Mononuclear cell (primary cell): ENCODE measurements around the gene IFITM10. TPM values are rescaled to one million over a fixed set of nuclear protein-coding genes. Genes with fewer than 3 reads are reported as not detected.

Source experiments
- H3K27me3 ChIP-seq: 2 replicates; pipeline ENCODE4 v1.6.0; 2011; ENCODE audit warnings: low read length, control low read depth; ENCODE audit not compliant: insufficient read depth
- H3K4me1 ChIP-seq: 2 replicates; pipeline ENCODE4 v1.5.1; 2011; ENCODE audit warnings: mild to moderate bottlenecking, low read length, control low read depth; ENCODE audit not compliant: insufficient read depth
- H3K4me3 ChIP-seq: 2 replicates; pipeline ENCODE4 v1.5.1; 2011; ENCODE audit warnings: mild to moderate bottlenecking, low read length, moderate library complexity
- H3K9me3 ChIP-seq: 2 replicates; pipeline ENCODE4 v1.5.1; 2011; ENCODE audit warnings: low read depth, mild to moderate bottlenecking, control low read depth, low read length
- total RNA-seq: library from RNA; depleted of rRNA; stranded (reverse); fragments of >200 nt; gene quantifications from one replicate; pipeline ENCODE4 v1.2.3, GENCODE V29; 2012

Gene IFITM10
- total RNA-seq, 1 donor = 4.8 TPM

DNA sequence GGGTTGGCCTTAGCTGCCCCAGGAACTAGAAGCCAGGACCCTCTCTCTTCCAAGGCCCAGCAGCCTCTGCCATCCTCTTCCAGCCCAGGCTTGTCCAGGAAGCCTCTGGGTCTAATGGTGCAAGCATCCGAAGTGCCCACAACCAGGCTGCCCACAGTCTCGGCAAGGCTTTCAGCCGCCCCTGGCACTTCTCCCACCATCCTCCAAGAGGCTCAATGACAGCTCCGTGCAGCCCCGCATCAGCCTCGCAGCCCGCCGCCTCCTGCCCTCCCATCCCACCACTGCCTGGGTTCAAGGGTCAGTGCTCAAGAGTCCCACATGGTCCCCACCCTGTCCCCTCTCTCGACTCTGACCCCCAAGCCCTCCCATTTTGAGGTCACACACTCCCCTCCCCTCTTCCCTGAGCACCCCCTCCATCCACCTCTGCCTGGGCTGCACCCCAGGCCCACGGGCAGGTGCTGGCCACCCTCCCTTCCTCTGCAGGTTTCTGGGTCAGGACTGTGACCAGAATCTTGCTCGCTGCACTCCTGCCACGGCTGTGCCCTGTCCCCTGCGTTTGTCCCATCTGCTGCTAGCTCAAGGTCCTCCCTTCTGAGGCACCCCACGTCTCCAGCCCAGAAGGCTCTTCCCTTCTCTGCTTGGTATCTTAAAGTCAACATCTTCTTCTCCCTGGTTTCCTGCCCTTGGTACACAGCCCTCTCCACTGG lies 17.2 kb downstream of the IFITM10 start:
- H3K4me1 ChIP-seq = peaks cover 18% of the 10 kb centered on the region
- H3K27me3 ChIP-seq = peaks cover 23% of the 10 kb centered on the region
- H3K9me3 ChIP-seq = peaks cover 6% of the 10 kb centered on the region

GRCh38 chr11:1732418-1733008 lies 17.9 kb downstream of the IFITM10 start:
- Histone ChIP-seq H3K4me1 (peaks cover 18% of the 10 kb centered on the region), H3K4me3 (no peak overlapping the region), H3K27me3 (peaks cover 25% of the 10 kb centered on the region), H3K9me3 (peaks cover 6% of the 10 kb centered on the region)

More for the DNA sequence above, 17.2 kb downstream of the IFITM10 start:
- H3K4me3 ChIP-seq = no peak overlapping the region

GRCh38 chr11:1731451-1732059 lies 18.8 kb downstream of the IFITM10 start:
- H3K4me1 ChIP-seq = peaks cover 18% of the 10 kb centered on the region
- no peak overlapping the region for H3K4me3 ChIP-seq
- no peaks in the 10 kb centered on the region for H3K9me3 ChIP-seq
- H3K27me3 ChIP-seq = peaks cover 18% of the 10 kb centered on the region

GRCh38 chr11:1730059-1730629 lies 20.3 kb downstream of the IFITM10 start:
- Histone ChIP-seq H3K9me3 (no peaks in the 10 kb centered on the region), H3K27me3 (peaks cover 16% of the 10 kb centered on the region), H3K4me3 (no peak overlapping the region), H3K4me1 (peaks cover 18% of the 10 kb centered on the region)

DNA sequence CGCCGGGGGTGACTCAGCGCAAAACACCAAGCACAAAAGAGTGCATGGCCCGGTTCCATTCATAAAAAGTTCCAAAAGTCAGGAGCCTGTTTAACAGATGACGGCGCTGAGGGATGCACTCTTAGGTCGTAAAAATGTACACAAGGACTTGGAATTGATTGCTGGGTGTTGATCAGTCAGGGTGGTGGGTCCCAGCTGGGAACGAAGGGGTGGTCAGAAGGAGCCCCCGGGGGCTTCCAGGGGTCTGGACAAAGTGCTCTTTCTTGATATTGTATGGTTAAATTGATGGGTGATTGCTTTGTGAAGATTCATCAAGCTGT lies 20.7 kb downstream of the IFITM10 start:
- Histone ChIP-seq H3K9me3 (no peaks in the 10 kb centered on the region), H3K4me1 (peaks cover 18% of the 10 kb centered on the region), H3K27me3 (peaks cover 16% of the 10 kb centered on the region), H3K4me3 (no peak overlapping the region)

- Histone ChIP-seq H3K9me3 (no peaks in the 10 kb centered on the region), H3K4me3 (no peak overlapping the region), H3K27me3 (peaks cover 16% of the 10 kb centered on the region), H3K4me1 (peaks cover 14% of the 10 kb centered on the region)
Observed at GRCh38 chr11:1728931-1729691, 21.3 kb downstream of the IFITM10 start.

DNA sequence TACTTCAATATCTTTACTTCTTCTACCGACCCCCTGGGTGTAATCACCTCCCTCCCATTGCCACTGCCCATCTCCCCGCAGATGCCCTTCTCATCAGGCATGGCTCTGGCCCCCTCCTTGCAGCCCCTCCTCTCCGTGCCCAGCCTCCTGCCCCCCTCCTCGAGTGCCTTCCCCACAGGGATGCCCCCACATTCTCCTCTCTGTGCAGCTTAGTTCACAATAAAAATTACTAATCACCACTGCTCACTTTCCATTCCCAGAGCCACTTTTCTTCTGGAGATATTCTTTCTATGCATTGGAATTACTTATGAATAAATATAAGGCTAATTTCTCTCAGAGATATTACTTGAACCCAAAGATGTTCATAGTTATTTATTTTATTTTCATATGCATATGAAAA lies 22.1 kb downstream of the IFITM10 start:
- Histone ChIP-seq H3K9me3 (no peaks in the 10 kb centered on the region), H3K4me1 (peaks cover 13% of the 10 kb centered on the region), H3K4me3 (no peak overlapping the region), H3K27me3 (peaks cover 12% of the 10 kb centered on the region)

GRCh38 chr11:1727861-1728260 lies 22.5 kb downstream of the IFITM10 start:
- peaks cover 11% of the 10 kb centered on the region for H3K27me3 ChIP-seq
- no peak overlapping the region for H3K4me3 ChIP-seq
- no peaks in the 10 kb centered on the region for H3K9me3 ChIP-seq
- peaks cover 13% of the 10 kb centered on the region for H3K4me1 ChIP-seq

- peaks cover 13% of the 10 kb centered on the region for H3K4me1 ChIP-seq
Observed at GRCh38 chr11:1727096-1727690, 23.2 kb downstream of the IFITM10 start.

DNA sequence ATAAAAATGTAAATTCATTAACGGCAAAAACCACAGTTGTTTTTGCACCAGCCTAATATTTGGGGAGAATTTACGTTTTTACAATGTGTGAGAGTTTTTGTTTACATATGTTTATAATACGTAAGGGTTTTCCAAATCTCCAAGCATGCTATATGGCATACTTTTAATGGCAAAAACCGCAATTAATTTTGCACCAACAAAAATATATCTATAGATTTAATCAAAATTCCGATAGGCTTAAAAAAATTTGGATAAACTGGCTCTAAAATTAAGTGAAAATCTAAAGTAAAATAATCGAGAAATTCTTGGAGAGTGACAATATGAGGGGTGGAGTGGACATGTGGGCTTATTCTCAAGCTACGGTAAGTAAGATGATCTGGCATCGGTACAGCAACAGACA lies 30.6 kb downstream of the IFITM10 start:
- Histone ChIP-seq H3K4me3 (no peak overlapping the region), H3K4me1 (no peaks in the 10 kb centered on the region)

More at GRCh38 chr11:1727096-1727690, 23.2 kb downstream of the IFITM10 start:
- H3K4me3 ChIP-seq = no peak overlapping the region
- peaks cover 11% of the 10 kb centered on the region for H3K27me3 ChIP-seq
- H3K9me3 ChIP-seq = no peaks in the 10 kb centered on the region

GRCh38 chr11:1718326-1718725 lies 32.1 kb downstream of the IFITM10 start:
- Histone ChIP-seq H3K9me3 (no peaks in the 10 kb centered on the region), H3K4me1 (no peaks in the 10 kb centered on the region), H3K4me3 (no peak overlapping the region), H3K27me3 (no peaks in the 10 kb centered on the region)

More for the DNA sequence above, 30.6 kb downstream of the IFITM10 start:
- Histone ChIP-seq H3K9me3 (no peaks in the 10 kb centered on the region), H3K27me3 (no peaks in the 10 kb centered on the region)

DNA sequence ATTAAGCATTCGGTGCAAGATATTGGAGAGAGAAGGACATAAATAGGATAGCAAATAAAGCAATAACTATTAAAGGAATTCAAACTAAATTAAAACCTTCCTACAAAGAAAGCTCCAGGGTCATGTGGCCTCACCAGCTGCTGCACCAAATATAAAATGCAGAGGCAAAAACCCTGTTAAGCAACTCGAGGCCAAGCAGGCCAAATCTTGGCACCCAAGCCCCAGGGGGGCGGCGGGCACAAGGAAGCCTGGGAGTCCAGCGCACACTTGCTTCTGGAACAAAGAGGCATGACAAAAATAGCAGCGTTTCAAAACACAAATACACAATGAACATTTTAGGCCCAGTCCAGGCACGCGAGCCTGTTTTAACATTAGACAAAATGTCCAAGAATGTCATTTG lies 32.6 kb downstream of the IFITM10 start:
- no peaks in the 10 kb centered on the region for H3K9me3 ChIP-seq
- H3K4me3 ChIP-seq = no peak overlapping the region
- H3K27me3 ChIP-seq = no peaks in the 10 kb centered on the region
- no peaks in the 10 kb centered on the region for H3K4me1 ChIP-seq

GRCh38 chr11:1714908-1715885 lies 35.2 kb downstream of the IFITM10 start:
- Histone ChIP-seq H3K4me1 (no peaks in the 10 kb centered on the region), H3K4me3 (no peak overlapping the region), H3K9me3 (no peaks in the 10 kb centered on the region), H3K27me3 (no peaks in the 10 kb centered on the region)

- no peak overlapping the region for H3K4me3 ChIP-seq
- H3K9me3 ChIP-seq = no peaks in the 10 kb centered on the region
- H3K4me1 ChIP-seq = peaks cover 4% of the 10 kb centered on the region
- no peaks in the 10 kb centered on the region for H3K27me3 ChIP-seq
Observed at GRCh38 chr11:1708716-1709115, 41.7 kb downstream of the IFITM10 start.
